HUDEP-2 (cell line): ENCODE measurements around the gene SLC22A14.

Source experiments
- DNase-seq, 76 experiments: peaks; one replicate each; lab custom pipeline; 2025; ENCODE audit not compliant: unreplicated experiment in 76 of 76; lab: John Stamatoyannopoulos, UW

Gene SLC22A14

DNA sequence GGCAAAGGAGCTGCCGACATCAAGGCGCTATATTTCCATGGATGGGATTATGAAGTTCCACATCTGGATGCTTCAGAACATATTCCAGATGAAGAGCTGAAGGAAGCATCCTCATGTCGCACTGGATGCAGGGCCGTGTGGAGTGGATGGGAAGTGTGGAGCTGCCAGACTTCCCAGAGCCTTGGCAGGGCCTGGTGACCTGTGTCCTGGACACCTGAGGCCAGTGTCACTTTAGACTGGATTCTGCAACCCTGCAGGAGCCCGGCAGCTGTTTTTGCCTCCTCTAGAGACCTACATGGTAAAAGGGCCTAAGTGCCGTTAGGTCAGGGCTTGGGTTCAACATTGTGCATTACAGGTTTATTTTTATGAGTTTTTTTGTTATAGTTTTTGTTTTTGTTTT lies 53.2 kb downstream of the SLC22A14 start:
- DNase-seq = no peak

- DNase-seq = no peak
These were observed 55.6 kb downstream of the SLC22A14 start for GRCh38 chr3:38337703-38338102.

DNA sequence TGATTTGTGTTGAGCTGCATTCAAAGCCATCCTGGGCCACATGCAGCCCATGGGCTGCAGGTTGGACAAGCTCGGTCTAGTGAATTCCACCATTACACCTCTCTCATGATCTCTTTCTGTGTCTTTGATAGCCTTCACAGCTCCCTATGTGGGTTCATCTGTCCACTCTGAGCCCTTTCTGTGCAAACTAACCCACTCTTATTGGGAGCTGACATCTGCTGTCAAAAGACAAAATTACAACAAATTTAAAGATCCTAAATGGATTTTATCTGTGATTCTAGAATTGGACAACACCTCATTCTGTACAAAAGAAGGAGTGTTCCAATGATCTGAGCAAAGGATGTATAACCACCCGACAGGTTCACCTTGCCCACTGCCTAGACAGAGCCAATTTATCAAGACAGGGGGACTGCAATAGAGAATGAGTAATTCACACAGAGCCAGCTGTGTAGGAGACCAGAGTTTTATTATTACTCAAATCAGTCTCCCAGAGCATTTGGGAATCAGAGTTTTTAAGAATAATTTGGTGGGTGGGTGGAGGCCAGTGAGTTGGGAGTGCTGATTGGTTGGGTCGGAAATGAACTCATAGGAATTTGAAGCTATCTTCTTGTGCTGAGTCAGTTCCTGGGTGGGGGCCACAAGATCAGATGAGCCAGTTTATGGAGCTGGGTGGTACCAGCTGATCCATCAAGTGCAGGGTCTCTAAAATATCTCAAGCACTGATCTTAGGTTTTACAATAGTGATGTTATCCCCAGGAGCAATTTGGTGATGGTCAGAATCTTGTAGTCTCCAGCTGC lies 61.9 kb downstream of the SLC22A14 start:
- DNase-seq = peak in 2 of 76 experiments; percentile 8 to 16

GRCh38 chr3:38345879-38346586 lies 63.9 kb downstream of the SLC22A14 start:
- peak in 1 of 76 experiments; percentile 43 for DNase-seq

GRCh38 chr3:38346587-38347410 lies 64.7 kb downstream of the SLC22A14 start, which contains the start of gene XYLB:
Gene XYLB, plus strand, starts transcription at chr3:38346785. Its CDS starts 84 bp downstream, at chr3:38346869.
- peak in 73 of 76 experiments; percentile 9 to 88 (median 73) for DNase-seq

- no peak for DNase-seq
These were observed 65.5 kb downstream of the SLC22A14 start for GRCh38 chr3:38347421-38348200.

DNA sequence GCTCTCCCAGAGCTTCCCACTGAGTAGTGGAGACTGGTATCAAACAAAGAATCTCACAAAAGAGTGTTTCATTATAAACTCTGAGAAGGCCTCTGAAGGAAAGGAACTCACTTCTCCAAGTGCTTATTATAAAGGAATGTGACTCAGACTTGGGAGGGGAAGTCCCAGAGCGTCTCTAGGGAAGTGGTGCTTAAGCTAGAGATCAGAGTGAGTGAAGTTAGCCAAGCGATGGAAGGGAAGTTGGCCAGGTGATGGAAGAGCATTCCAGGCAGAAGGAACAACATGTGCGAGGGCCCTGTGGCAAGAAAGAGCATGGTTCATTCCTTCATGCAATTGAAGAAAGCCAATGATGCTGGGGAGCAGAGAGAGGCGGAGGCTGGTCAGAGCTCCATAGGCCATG lies 66.8 kb downstream of the SLC22A14 start:
- DNase-seq = no peak

DNA sequence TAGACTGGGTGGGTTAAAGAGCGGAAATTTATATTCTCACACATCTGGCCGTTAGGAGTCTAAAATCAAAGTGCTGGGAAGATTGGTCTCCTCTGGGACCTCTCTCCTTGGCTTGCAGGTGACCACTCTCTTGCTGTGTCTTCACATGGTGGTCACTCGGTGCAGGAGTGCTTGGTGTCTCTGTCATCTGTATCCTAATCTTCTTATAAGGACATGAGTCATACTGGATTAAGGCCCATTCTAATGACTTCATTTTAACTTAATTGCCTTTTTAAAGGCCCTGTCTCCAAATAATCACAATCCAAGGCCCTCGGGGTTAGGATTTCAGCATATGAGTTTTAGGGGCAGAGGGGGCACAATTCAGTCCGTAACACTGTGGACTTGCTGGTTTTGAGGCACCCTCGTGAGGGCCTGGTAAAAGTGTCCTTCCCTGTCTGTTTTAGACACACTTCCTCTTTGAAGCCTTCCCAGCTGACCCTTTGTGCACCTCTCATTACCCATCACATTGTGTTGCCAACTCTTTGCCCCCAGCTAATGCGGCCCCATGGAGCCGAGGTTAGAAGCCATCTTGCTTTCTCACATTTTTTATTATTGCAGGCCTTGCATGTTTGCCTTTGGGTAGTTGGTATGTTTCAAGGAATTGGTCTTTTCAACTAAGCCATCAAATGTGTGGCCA lies 67.7 kb downstream of the SLC22A14 start:
- peak in 2 of 76 experiments; percentile 1 to 6 for DNase-seq

GRCh38 chr3:38353151-38353550 lies 71.1 kb downstream of the SLC22A14 start:
- DNase-seq = no peak

GRCh38 chr3:38354588-38355330 lies 72.7 kb downstream of the SLC22A14 start:
- DNase-seq = peak in 73 of 76 experiments; percentile 10 to 89 (median 56)

DNA sequence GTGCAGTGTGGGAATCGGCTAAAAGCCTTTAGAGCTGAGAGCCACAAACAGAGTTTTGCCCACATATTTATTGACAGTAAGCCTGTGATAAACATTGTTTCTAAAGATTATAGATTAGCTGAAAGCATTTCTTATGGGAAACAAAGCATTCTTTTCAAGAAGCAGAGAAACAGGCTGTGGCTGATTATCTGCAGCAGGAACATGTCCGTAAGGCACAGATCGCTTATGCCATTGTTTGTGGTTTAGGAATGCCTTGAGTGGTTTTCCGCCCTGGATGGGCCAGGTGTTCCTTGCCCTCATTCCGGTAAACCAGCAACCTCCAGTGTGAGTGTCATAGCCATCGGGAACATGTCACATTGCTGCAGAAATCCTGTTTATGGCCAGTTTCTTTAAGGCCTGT lies 76.9 kb downstream of the SLC22A14 start:
- no peak for DNase-seq

DNA sequence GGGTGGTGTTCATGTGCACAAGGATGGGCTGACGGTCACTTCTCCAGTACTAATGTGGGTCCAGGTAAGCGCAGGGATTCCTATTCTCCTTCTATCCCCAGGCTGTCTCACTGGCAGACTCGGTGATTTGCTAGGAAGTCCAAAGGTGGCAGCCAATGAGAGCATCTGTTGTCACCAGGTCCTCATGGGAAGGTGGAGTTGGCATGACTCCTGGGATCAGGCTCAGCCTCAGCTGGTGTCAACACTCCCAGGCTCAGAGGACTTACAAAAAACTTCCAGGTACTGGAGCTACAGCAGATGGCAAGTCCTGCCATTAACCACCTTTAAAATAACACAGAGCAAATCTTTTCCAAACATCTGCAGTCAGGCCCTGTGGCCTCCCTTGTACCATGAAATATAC lies 78.3 kb downstream of the SLC22A14 start:
- DNase-seq = no peak

DNA sequence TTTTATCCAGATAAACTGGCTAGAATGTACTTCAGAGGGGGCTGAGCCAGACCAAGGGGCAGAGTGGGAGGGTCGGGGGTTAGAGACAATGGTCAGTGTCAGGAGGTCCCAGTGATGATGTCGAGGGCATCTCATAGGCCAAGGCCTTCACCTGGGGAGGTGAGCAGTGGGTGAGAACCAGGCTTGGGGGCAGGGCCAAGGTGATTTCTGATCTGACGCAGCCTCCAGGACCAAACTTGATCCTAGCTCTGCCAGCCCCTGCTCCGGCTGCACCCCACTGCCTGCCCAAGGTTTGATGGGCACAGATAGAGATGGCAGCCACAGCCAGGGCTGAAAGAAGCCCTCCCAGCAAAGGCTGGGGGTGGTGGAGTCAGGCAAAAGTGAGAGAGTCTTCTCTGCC lies 79.4 kb downstream of the SLC22A14 start:
- no peak for DNase-seq

DNA sequence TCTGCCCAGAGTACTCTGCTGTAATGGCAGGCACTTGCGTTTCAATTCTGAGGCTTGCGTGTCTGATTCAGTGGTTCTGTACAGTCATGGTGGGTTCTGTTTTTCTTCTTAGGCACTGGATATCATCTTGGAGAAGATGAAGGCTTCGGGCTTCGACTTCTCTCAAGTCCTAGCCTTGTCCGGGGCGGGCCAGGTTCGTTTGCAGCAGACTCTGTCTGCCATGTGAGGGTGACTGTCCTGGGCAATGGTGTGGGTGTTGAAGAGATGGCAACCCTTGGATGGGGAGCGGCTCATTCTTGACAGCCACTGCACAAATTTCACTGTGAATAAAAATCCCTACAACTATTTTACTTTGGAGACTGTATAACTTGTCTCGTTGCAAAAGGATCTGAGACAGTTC lies 80.7 kb downstream of the SLC22A14 start:
- DNase-seq = no peak

DNA sequence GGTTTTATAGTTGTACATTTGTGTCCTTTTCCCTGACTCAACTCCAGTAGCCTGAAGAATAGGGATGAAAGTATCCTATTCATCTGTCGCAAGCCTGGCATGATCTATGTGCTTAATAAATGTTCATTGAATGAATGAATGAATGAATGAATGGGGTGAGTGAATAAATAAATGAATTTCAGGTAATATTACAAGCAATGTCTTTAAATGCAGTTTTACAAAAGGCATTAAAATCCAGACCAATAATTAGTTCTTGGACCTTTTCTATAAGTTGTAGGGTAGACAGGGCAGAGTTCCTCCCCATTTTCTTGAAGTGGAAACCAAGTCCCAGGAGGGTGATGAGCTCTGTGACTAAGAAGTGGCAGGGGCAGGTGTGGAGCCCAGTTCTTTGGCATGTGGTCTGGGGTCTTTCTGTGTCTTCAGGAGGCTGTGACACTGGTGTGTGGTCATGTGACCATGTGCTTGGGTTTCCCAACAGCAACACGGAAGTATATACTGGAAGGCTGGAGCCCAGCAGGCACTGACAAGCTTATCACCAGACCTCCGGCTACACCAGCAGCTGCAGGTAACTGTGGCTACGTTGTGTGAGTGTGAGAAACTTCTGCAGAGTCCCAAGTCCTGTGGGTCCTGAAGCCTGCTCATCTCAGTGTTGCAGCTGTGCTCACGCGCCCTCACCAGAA lies 82.8 kb downstream of the SLC22A14 start:
- DNase-seq = no peak

GRCh38 chr3:38365469-38366062 lies 83.5 kb downstream of the SLC22A14 start:
- no peak for DNase-seq

- DNase-seq = no peak
These were observed 84.0 kb downstream of the SLC22A14 start for GRCh38 chr3:38366082-38366481.

- DNase-seq = no peak
These were observed 85.7 kb downstream of the SLC22A14 start for GRCh38 chr3:38367779-38368178.
